ENCODE measurements around the gene RBM26.

Gene RBM26

DNA sequence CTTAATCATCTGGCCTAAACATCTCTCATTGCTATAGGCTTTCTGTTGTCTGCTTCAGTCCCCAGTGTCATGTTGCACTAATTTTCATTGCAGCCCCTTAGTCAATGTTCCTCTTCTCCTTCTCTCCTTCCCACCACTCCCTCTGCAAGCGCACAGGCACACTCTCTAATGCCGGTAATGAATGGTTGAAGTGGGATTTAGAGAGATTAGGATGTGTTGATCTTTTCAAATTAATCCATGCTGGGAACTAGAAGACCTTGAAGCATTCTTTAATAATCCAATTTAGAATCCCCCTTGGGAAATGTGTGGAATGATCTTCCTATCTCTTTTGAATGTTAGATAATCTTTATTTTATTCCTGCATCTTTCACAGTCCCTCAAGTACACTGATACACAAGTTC, 41.7 kb upstream of the RBM26 start:
- TF ChIP-seq, protein P1, sequence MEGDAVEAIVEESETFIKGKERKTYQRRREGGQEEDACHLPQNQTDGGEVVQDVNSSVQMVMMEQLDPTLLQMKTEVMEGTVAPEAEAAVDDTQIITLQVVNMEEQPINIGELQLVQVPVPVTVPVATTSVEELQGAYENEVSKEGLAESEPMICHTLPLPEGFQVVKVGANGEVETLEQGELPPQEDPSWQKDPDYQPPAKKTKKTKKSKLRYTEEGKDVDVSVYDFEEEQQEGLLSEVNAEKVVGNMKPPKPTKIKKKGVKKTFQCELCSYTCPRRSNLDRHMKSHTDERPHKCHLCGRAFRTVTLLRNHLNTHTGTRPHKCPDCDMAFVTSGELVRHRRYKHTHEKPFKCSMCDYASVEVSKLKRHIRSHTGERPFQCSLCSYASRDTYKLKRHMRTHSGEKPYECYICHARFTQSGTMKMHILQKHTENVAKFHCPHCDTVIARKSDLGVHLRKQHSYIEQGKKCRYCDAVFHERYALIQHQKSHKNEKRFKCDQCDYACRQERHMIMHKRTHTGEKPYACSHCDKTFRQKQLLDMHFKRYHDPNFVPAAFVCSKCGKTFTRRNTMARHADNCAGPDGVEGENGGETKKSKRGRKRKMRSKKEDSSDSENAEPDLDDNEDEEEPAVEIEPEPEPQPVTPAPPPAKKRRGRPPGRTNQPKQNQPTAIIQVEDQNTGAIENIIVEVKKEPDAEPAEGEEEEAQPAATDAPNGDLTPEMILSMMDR (IDR thresholded peaks at IDR 0.05; ENCODE audit: insufficient read depth, low read length, missing control alignments), result no peak
- ChIA-PET POLR2A (no interaction called here), CTCF (no interaction called here)
- DNase-seq (ENCODE audit: low read depth, low spot score), result no peak
- no peak overlapping the region for H3K4me3 ChIP-seq (ENCODE audit: low read depth, low read length)

DNA sequence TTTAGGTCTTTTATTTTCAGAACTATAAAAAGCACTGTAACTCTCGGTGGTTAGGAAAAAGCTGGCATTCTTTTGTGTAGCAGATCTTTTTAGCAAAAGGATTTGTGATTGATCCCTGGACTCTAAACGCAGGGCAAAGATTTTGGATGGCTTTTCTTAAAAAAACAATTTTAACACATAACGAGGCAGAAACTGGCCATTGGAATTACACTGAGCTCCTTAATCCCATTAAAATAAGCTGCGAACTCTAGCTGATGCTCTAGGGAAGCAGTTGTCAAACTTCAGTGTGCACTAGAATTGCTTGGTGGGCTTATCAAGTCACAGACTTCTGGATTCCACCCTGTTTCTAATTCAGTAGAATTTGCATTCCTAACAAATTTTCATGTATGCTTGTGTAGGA, 41.1 kb upstream of the RBM26 start:
- ChIA-PET POLR2A (no interaction called here), CTCF (interaction anchor here (1.3 kb wide), 1 partner anchor 23 kb away, joined by 4 read pairs; no protein-coding TSS in a partner anchor)
- DNase-seq (ENCODE audit: low read depth, low spot score), result no peak
- H3K4me3 ChIP-seq (ENCODE audit: low read depth, low read length), result no peak overlapping the region
- TF ChIP-seq, protein P1 (IDR thresholded peaks at IDR 0.05; ENCODE audit: insufficient read depth, low read length, missing control alignments), result no peak

DNA sequence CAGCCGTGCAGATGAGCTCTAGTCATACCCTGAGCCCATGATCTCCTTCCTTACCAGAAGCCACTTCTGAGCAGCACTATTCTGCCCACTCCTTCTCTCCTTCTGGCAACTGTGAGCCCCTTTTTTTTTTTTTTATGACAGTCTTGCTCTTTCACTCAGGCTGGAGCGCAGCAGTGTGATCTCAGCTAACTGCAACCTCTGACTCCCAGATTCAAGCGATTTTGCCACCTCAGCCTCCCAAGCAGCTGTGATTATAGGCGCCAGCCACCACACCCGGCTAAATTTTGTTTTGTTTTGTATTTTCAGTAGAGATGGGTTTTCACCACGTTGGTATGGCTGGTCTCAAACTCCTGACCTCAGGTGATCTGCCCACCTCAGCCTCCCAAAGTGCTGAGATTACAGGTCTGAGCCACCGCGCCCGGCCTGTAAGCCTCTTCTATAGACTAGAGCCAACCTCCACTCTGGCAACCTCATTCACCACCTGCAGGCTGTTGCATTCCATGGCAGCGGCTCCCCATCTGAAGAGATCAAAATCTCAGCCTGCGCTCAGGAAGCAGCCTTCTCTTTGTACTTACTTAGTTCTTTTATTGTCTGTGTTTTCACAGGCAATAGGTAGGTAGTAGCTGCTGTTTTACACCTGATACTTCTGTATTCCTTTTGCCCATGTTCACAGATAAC, 40.1 kb upstream of the RBM26 start:
- TF ChIP-seq, protein P1 (IDR thresholded peaks at IDR 0.05; ENCODE audit: insufficient read depth, low read length, missing control alignments), result no peak
- no peak overlapping the region for H3K4me3 ChIP-seq (ENCODE audit: low read depth, low read length)
- ChIA-PET CTCF (interaction anchor here (1.3 kb wide), 1 partner anchor 22 kb away, joined by 4 read pairs; no protein-coding TSS in a partner anchor), POLR2A (no interaction called here)
- no peak for DNase-seq (ENCODE audit: low read depth, low spot score)

DNA sequence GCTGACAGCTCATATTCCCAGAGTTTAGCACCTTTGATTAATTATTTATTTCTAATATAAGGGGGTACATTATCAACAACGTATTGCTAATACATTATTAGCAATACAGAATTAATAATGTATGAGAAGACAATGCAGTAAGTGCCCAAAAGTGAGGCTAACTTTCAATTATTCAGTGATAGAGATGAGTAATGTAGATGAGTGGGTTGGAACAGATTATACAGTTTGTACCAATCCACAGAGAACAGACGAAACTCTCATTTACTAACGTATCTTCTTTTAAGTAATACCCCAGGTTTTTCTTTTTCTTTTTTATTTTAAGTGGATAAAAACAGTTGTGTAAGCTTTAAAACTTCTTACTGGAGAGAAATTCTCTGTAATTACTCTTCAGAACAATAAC, 36.7 kb upstream of the RBM26 start:
- CTCF ChIA-PET, result interaction anchor here (0.9 to 2.3 kb wide), 2 partner anchors 19 to 39 kb away, joined by 3 to 15 read pairs; no protein-coding TSS in a partner anchor
- no peak overlapping the region for H3K4me3 ChIP-seq (ENCODE audit: low read depth, low read length)
- POLR2A ChIA-PET, result no interaction called here
- TF ChIP-seq, protein P1 (IDR thresholded peaks at IDR 0.05; ENCODE audit: insufficient read depth, low read length, missing control alignments), result no peak
- no peak for DNase-seq (ENCODE audit: low read depth, low spot score)

DNA sequence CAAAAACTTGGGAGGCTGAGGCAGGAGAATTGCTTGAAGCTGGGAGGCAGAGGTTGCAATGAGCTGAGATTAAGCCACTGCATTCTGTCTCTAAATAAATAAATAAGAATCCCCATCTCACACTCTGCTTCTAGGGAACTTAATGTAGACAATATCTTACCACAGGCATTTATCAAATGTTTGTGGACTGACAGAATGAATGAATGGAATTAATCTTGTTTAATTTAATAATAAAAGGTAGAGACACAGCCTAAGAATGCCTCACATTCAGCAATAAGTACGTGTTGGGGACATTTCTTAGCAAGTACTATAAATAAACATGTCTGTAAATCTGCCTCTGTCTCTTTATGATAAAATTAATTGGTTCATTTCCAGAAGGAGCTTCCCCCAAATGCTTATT, 36.2 kb upstream of the RBM26 start:
- TF ChIP-seq, protein P1 (IDR thresholded peaks at IDR 0.05; ENCODE audit: insufficient read depth, low read length, missing control alignments), result no peak
- no peak overlapping the region for H3K4me3 ChIP-seq (ENCODE audit: low read depth, low read length)
- no peak for DNase-seq (ENCODE audit: low read depth, low spot score)
- ChIA-PET POLR2A (no interaction called here), CTCF (interaction anchor here (0.9 to 2.3 kb wide), 2 partner anchors 18 to 39 kb away, joined by 3 to 15 read pairs; no protein-coding TSS in a partner anchor)

DNA sequence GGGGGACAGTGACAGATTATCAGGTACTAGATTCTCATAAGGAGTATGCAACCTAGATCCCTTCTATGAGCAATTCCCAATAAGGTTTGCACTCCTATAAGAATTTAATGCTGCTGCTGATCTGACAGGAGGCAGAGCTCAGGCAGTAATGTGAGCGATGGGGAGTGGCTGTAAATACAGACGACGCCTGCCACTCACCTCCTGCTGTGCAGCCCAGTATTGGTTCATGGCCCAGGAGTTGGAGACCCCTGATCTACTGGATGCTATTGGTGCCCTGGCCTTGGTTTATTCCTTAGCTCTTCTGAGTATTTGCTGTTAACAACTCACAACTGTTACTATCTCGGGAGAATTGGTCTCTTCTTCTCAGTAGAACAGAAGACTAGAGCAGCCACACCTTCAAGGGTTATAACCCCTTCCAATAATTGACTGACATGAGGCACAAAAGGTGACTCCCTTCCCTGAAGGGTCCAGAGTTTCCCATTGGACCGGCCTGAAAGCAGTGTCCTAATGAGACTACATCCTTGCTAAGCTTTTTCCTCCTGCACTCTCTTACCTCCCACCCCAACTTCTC, 35.0 kb upstream of the RBM26 start:
- DNase-seq (ENCODE audit: low read depth, low spot score), result no peak
- ChIA-PET CTCF (interaction anchor here (2.3 kb wide), 1 partner anchor 17 kb away, joined by 15 read pairs; no protein-coding TSS in a partner anchor), POLR2A (no interaction called here)
- TF ChIP-seq, protein P1 (IDR thresholded peaks at IDR 0.05; ENCODE audit: insufficient read depth, low read length, missing control alignments), result no peak
- H3K4me3 ChIP-seq (ENCODE audit: low read depth, low read length), result no peak overlapping the region

All from AG04449 (cell line).